HG02884 (cell line): ENCODE data around the gene SP5.
"Not testable (repeated sequence)": the region's sequence is repeated elsewhere in the genome, so short reads cannot be mapped to it uniquely, and the experiment has no call there.

ENCODE experiments used
- ATAC-seq: cut with Tn5 transposase; IDR thresholded peaks from one replicate; pipeline ENCODE4 v1.9.1; 2021; ENCODE audit warnings: mild to moderate bottlenecking, moderate library complexity; ENCODE audit not compliant: unreplicated experiment

The SP5 gene

DNA sequence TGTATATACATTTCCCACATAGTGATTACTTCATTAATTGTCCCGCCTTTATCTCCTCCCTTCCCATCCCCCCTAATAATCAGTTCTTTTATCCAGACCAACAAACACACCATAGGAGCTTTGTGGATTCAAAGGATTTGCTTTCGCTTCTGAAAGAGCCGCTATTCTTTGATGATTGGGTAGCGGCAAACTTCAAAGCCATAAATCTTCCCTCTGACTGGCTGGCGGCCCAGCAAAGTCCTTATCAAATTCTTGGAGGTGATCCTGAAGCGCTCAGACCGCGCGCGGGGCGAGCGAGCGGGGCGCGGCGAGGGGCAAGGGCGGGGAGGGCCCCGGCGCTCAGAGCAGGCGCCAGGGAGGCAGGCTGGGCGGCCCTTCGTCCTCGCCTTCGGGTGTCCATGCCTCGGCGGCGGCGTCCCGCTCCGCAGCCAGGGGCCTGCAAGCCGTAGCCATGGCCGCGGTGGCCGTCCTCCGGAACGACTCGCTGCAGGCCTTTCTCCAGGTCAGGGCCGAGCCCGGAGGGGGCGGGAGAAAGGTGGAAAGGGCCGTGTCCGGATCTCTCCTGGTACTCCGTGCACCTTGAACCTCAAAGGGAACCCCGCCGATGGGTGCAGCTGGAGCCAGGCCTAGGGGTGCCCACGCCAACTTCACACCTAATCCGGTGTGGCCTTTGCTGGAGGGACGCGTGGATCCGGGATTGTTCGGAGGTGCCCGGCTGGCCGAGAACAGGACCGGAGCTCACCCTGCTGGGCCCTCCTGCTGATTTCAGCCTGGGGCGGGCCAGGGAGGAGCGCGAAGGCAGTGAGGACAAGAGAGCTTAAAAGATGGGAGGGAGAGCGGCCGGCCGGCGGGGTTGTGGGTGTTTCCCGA lies at the start of gene SP5:
SP5 (plus strand) TSS at position 276 of the 870 bp plus-strand sequence; CDS start at position 452, 176 bp downstream.
- ATAC-seq, result no peak

DNA sequence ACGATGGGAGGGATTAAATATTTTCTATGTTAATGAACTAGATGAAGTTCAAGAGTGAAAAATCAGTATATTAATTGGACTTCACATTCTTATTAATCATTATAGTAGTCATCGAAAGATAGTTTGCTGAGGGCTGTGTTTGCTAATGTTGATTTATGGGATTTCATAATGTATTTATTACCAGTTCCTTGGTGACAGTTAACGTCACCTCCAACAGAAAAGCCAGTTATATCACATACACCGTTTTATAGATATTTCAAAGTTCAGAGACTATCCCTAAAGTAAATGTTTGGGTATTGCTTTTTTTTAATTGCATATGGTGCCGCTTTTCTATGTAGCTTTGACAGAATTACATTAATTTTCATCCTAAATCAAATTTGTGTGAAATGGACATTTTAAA lies 49.4 kb upstream of the SP5 start:
- no peak for ATAC-seq

DNA sequence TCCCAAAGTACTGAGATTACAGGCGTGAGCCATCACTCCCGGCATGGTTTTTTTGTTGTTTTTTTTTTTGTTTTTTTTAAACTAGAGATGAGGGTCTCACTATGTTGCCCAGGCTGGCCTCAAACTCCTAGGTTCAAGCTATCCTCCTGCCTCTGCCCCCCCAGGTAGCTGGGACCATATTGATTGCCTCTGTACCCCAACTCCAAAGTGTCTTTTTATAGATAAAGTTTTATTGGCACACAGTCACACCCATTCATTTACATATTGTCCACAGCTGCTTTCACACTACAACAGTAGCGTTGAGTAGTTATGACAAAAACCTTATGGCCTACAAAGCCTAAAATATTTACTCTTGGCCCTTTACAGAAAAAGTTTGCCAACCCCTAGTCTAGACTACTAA lies 45.2 kb upstream of the SP5 start:
- ATAC-seq, result no peak

DNA sequence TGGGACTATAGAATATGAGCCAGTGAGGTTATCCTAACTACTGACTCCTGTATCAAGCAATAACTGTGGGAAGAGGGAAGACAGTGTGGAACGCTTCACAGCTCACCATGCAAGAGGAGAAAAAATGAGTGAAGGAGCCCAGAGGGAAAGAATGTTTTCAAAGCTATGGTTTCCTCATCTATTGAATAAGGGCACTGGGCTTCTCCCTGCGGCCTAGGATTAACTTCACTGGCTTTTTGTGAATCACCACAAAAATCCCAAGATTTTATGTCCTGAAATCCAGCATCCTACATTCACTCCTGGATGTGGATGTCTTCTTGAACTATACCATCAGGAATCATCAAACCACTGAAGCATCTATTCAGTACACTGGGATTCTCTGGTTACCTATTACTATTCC lies 44.5 kb upstream of the SP5 start:
- no peak for ATAC-seq

DNA sequence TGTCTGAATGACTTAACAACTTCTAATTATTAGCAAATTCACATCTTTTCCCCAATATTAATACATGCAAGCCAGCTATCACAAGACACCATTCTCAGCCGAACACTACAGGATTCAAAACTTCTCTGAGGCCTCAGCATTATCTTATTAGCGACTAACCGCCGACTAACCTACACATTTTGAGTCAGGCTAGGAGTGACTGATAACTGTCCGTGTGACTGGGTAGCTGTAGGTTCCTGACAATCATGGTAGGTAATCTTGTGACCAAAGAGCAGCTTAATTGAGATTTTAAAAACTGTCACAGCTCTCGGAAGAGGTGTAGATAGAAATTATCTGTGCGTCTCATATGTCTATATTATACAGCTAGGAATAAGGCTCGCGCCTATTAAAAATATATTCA lies 44.1 kb upstream of the SP5 start:
- no peak for ATAC-seq

DNA sequence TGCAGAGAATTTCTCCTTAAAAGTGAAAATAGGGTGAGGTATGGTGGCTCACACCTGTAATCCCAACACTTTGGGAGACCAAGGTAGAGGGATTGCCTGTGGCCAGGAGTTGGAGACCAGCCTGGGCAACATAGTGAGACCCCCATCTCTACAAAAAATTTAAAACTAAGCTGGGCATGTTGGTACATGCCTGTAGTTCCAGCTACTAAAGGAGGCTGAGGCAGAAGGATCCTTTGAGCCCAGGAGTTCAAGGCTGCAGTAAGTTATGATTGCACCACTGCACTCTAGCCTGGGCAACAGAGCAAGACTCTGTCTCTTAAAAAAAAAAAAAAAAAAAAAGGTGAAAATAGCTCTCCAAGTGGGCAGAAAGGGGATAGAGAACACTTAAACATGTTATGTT lies 40.9 kb upstream of the SP5 start:
- not testable (repeated sequence) for ATAC-seq

DNA sequence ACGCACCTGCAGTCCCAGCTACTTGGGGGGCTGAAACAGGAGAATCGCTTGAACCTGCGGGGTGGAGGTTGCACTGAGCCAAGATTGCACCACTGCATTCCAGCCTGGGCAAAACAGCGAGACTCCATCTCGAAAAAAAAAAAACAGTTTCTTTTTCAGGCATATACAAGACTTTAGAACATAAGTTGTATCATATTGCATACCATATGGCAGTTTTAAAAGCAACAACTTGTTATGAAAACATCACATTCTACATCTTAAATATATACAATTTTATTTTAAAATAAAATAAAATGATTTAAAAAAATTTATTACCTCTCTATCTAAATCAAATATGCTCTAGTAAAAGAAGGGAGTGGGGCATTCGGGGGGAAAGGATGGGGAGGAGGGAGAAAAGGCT lies 39.4 kb upstream of the SP5 start:
- no peak for ATAC-seq

DNA sequence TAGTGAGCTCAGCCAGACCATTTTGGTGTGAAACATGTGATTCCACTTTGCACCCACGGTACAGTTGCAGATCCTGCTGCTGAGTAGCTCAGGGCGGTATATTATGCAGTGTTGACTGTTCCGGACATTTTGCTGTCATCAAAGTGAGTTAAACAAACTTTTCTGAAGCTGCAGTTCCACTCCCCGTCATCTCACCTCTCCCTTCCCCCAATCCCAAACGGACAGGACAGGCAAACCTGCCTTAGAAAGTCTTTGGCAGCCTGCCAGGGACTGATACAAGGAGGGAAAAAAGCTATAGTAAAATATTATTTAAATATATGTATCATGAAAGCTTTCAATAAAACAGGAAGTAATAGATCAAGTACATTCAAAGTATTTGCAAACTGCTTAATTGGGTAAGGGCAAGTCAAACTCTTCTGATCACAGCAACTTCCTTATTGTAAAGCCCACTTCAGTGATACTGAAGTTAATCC lies 35.5 kb upstream of the SP5 start:
- no peak for ATAC-seq

DNA sequence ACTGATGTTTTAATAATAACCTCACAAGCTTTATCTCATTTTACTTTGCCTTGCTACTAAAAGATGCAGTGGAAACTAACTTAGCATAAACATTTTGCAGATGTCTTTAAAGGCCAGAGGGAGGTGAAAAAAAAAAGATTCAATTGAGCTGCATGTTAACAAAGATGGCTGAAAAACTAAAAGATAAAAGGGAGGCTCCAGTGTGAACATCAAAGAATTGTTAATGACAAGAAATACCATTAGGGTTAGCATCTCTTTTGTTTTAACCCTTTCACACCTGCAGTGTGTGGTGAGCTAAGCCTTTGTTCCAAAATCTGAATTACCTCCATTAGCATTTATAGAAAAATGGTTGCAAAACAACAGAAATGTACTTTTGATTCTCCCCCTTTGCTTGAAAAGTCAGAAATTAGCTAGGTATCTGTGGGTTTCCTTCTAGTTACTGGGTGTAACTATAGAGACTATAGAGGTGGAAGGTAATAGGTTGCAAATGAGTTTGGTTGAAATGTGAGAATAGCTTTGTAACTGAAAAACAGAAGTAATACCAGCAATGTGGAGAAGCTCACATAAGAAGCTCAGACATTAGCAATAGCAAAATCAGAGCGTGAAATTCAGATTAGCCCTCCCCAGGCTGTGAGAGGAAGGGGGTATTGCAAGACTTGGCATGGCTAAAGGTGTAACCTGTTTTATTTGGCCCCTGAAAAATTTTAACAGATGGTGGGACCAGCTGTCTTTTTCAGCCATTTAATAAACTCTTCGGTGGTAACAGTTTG lies 34.8 kb upstream of the SP5 start:
- ATAC-seq, result peak; percentile 80

DNA sequence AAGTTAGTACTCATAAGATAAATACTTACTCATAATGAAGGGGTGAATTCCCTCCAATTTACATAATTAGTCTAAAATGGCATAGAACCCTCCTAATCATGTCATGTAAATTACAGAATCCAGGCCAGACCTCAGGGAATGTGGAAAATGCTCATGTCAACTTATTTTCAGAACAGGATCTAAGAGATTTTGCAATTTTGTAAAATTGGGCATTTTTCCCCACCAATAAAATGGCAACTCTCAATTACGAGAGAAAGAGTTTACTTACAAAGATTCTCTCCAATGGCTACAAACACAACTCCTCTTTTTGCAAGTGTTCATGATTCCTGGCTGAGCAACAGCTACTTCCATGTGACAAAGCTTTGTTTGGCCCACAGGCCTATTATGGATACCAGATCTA lies 33.8 kb upstream of the SP5 start:
- ATAC-seq, result no peak

DNA sequence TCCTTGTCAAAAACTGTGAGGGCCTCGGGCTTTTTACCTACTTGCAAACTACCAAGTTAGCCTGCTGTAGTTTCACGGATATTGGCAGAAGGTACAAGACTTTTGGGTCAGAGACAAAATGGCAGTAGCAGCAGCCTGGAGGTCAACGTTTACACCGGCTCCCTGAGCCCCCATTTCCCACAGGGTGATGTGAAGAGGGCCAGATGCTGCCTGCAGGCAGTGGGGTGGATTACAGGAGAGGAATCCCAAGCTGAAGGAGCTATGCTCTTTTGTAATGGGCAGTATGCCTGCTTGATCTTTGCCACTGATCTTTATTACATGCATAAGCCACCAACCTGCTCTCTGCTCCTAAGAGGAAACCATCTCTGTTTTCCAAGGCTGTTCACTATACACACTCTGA lies 29.5 kb upstream of the SP5 start:
- ATAC-seq, result no peak

DNA sequence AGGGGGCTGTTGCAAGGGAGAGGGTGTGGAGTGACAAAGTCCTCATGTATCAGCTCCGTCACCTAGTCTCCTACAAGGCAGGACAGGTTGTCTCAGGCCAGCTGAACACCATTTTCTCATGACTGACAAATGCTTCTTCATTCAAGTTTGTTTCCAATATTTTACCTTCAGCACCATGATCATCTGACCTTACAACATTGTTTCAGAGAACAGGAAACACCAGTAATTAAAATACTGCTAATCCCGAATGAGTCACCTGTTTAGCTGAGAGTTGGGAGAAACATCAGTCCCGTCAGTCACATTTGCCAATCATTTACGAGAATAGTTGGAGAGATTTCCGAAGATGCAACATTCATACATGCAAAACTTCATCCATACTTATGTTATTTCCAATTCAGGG lies 25.7 kb upstream of the SP5 start:
- ATAC-seq, result no peak

DNA sequence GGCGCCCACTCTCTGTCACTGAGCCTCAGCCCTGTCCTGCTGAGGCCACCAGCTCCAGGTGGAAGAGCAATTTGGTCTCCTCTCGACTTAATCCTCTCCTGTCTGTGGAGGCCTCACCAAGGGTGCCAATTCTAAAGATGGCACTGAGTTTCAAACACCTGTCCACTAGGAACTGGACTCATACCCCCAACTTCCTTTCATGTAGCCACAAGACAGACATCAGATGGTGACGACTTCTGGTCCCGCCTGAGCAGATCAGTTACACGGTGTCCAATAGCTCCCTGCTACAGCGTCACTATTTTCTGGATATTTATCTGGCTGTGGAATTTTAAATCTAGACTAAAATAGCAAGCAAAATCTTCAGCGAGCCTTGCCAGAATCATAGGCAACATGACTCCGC lies 24.5 kb upstream of the SP5 start:
- ATAC-seq, result no peak

DNA sequence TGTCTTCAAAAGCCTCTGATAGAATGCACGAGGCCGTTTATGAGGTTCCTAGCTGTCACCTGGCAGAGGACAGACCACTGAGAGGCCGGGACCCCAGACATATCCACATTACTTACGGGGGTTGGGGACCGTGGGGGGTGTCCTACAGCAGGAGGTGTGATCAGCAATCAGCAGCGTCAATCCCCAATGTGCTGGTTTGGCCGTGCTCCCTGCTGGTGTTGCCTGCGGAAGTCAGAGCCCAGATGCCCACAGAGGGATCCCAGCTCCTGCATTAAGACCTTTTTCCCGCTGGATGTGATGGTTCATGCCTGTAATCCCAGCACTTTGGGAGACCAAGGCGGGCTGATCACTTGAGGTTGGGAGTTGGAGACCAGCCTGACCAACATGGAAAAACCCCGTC lies 20.8 kb upstream of the SP5 start:
- ATAC-seq, result no peak

DNA sequence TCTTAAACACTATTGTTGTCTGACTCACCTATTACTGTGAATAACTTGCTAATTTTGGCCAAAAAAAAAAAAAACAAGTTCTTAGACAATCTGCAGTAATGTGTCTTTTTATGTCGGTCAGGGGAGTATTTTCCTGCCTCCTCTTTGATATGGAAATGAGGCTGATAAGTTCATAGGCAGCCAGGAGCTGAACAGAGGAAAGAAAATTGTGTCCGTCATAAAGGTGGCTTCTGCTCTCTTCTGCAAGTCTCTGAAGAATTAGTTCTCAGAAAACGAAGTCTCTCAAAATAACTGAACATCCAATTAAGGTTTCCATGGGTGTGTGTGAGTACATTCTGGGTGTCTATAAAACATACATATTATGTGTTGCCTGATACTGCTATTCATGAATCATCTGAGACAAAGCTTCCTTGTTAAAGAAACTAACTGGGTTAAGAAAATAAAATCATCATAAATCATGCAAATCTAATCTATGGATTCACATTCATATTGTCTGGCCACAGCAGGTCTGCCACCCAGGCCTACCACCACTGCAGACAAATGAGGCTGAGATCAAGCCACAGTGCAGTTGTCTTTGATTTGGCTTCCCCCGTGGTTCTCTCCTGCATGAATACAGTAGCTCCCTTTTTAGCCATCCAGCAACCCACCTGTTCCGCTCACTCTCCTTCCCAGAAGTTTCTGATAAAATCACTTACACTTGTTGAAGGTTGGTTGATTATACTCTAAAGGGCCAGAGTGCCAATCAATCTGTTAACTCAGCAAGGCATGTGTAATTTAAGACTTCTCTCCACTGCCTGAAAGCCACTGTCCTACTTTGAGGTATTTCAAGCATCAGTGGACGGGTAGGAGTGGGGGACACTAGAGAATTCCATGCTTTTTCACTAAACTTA lies 19.4 kb upstream of the SP5 start:
- no peak for ATAC-seq

DNA sequence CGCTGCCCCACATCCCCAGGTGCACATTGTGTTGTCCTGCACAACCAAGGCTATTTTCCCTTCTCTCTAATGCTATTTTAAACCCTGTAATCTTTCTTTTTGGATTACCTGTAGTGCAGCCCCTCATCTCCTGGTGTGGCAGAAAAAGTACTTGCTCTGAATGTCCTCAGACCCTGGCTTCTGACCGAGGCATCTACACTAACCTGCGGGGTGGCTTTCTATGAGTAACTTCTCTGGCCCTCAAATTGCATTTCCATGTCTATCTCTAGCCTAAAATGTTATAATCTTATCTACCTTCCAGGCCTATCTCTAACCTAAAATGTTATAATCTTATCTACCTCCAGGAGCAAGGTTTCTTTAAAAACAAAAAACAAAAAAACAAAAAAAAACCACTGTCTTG lies 18.2 kb upstream of the SP5 start:
- no peak for ATAC-seq

DNA sequence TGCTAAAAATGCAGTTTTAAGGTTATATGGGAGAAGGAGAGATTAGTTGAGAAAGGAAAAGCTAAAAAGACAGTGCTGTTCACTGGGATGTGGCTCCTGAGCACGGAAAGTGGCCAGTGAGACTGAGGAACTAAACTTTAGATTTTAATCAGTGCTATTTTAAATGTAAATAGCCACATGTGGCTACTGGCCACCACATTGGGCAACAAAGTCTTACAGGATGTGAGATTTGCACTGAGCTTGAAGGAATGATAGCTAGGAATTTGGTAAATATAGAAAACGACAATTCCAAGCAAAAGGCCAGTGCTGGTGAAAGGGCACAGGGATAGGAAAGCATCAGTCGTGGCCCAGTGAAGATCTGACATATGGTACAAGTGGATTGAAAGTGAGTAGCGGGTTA lies 14.1 kb upstream of the SP5 start:
- ATAC-seq, result no peak

DNA sequence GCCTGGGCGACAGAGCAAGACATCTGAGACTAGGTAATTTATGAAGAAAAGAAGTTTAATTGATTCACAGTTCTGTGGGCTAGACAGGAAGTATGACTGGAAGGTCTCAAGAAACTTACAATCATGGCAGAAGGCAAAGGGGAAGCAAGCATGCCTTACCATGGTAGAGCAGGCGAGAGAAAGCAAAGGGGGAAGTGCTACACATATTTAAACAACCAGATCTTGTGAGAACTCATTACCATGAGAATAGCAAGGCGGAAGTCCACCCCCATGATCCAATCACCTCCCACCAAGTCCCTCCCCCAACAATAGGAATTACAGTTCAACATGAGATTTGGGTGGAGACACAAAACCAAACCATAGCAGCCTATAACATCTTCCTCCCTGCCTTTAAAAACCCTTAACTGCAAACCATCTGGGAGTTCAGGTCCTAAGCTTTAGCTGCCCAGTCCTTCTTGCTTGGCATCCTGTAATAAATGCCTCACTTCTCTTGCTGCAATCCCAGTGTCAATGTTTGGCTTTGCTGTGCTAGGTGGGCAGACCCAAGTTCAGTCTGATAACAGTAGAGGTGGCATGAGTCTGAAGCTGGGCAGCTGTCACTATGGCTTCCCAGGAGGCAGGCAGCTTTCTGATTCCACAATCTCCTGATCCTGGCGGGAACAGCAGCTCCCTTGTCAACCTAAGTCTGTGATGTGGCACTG lies 11.2 kb upstream of the SP5 start:
- no peak for ATAC-seq

DNA sequence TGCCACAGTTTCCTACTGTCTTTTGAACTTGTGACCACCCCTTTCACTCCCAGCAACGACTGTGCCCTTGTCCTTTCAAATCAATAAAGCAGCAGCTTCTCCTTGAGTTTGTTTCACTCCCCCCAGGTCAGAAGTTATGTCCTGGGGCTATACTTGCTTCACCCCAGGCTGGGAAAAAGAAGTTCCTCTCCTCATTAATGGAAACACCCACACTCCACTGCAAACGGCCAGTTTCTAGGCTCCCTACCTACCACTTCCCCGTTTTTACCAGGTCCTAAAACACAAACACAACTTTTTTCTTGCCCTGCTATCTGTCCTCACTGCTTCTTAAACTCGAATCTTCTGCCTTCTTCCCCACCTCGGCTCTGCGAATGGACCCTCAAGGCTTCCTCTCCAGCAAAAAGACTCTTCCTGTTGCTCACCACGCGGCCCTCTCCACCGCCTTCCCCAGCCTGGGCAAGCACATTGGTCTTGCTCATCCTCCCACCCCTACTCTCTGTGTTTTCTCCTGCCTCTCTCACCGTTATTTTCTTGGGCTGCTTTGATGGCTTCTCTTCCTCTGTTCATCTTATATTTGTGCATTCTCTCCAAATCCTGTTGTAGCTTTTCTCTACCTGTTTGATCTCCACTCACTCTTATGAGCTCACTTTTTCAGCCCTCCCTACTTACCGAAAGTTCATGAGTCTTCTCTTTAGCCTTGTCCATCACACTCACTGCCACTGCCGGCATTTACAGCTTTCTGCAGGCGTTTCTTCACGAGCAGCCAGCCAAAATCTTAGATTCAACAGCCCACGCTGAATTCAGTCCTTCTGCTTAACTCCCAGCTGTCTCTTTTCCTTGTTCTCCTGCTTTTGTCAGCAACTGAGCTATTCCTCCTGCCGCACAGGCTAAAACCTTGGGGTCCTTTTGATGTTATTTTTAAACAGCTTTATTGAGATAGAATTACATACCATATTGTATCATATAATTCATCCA lies 7.0 kb upstream of the SP5 start:
- no peak for ATAC-seq
